ENCODE measurements around the gene RNF213. TPM values are rescaled to one million over a fixed set of nuclear protein-coding genes. Genes with fewer than 3 reads are reported as not detected.

RNF213 gene
- total RNA-seq, 2 donors from 2014 or later, result 98.8 to 136 TPM

DNA sequence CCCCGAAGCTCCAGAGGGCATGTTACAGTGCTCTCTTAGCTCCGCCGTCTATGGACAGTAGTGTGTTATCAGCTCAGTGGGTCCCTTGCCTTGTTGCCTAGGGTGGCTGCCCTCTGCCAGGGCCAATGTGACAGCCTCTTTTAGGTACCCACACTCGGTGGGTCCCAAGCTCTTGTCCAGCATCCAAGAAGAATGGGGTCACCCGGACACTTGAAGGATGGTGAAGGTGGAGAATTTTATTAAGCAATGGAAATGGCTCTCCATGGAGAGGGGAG is 57.0 kb downstream of the RNF213 start:
- H3K9me3 Mint-ChIP-seq, result peaks cover 9% of the 10 kb centered on the region
- no peak overlapping the region for H3K4me3 ChIP-seq (ENCODE audit: low read length)
- DNase-seq, result no peak
- 94 to 95% methylated on average over 3 to 5 of the region's 5 CpGs for WGBS, 2 experiments (ENCODE audit: insufficient coverage in 1 of 2, insufficient read length in 1 of 2)
- no peaks in the 10 kb centered on the region for H3K27me3 Mint-ChIP-seq (ENCODE audit: insufficient read depth)
- no peak overlapping the region for H3K27ac Mint-ChIP-seq
- H3K27ac ChIP-seq (ENCODE audit: low read depth, low read length), result no peak overlapping the region
- peaks cover 68% of the 10 kb centered on the region for H3K36me3 ChIP-seq (ENCODE audit: control insufficient read depth, insufficient read depth, low read length)
- peaks cover 22% of the 10 kb centered on the region for H3K9me3 ChIP-seq (ENCODE audit: control insufficient read depth, low read length)
- H3K27me3 ChIP-seq (ENCODE audit: control insufficient read depth, insufficient read depth, low read length, poor library complexity, severe bottlenecking), result no peaks in the 10 kb centered on the region
- H3K9ac ChIP-seq (ENCODE audit: extremely low read depth, low read length, poor library complexity, severe bottlenecking), result no peak overlapping the region
- TF ChIP-seq, protein P1, sequence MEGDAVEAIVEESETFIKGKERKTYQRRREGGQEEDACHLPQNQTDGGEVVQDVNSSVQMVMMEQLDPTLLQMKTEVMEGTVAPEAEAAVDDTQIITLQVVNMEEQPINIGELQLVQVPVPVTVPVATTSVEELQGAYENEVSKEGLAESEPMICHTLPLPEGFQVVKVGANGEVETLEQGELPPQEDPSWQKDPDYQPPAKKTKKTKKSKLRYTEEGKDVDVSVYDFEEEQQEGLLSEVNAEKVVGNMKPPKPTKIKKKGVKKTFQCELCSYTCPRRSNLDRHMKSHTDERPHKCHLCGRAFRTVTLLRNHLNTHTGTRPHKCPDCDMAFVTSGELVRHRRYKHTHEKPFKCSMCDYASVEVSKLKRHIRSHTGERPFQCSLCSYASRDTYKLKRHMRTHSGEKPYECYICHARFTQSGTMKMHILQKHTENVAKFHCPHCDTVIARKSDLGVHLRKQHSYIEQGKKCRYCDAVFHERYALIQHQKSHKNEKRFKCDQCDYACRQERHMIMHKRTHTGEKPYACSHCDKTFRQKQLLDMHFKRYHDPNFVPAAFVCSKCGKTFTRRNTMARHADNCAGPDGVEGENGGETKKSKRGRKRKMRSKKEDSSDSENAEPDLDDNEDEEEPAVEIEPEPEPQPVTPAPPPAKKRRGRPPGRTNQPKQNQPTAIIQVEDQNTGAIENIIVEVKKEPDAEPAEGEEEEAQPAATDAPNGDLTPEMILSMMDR (conservative IDR thresholded peaks at IDR 0.05), result no peak
- H3K36me3 Mint-ChIP-seq (ENCODE audit: low read depth), result peaks cover 75% of the 10 kb centered on the region
- H3K4me1 Mint-ChIP-seq, result no peaks in the 10 kb centered on the region
- H3K4me1 ChIP-seq (ENCODE audit: control insufficient read depth, insufficient read depth, low read length), result no peaks in the 10 kb centered on the region
- H3K4me3 Mint-ChIP-seq, result no peak overlapping the region

- Histone ChIP-seq H3K9me3 (ENCODE audit: control insufficient read depth, low read length) (peaks cover 22% of the 10 kb centered on the region), H3K36me3 (ENCODE audit: control insufficient read depth, insufficient read depth, low read length) (peaks cover 68% of the 10 kb centered on the region)
- no peaks in the 10 kb centered on the region for H3K4me1 Mint-ChIP-seq
These were observed 57.5 kb downstream of the RNF213 start for GRCh38 chr17:80318166-80318565.

GRCh38 chr17:80319262-80319998 is 58.8 kb downstream of the RNF213 start:
- Histone ChIP-seq H3K9me3 (ENCODE audit: control insufficient read depth, low read length) (peaks cover 22% of the 10 kb centered on the region), H3K4me1 (ENCODE audit: control insufficient read depth, insufficient read depth, low read length) (no peaks in the 10 kb centered on the region), H3K9ac (ENCODE audit: extremely low read depth, low read length, poor library complexity, severe bottlenecking) (no peak overlapping the region), H3K27me3 (ENCODE audit: control insufficient read depth, insufficient read depth, low read length, poor library complexity, severe bottlenecking) (no peaks in the 10 kb centered on the region), H3K27ac (ENCODE audit: low read depth, low read length) (no peak overlapping the region), H3K4me3 (ENCODE audit: low read length) (no peak overlapping the region), H3K36me3 (ENCODE audit: control insufficient read depth, insufficient read depth, low read length) (peaks cover 75% of the 10 kb centered on the region)
- Mint-ChIP-seq H3K27me3 (ENCODE audit: insufficient read depth) (no peaks in the 10 kb centered on the region), H3K27ac (no peak overlapping the region), H3K4me3 (no peak overlapping the region), H3K9me3 (peaks cover 18% of the 10 kb centered on the region), H3K36me3 (ENCODE audit: low read depth) (peaks cover 83% of the 10 kb centered on the region), H3K4me1 (no peaks in the 10 kb centered on the region)
- TF ChIP-seq, protein P1 (conservative IDR thresholded peaks at IDR 0.05), result no peak
- WGBS, 2 experiments (ENCODE audit: insufficient coverage in 1 of 2, insufficient read length in 1 of 2), result 93 to 95% methylated on average over 18 to 22 of the region's 22 CpGs
- DNase-seq, result no peak

More at GRCh38 chr17:80318166-80318565, 57.5 kb downstream of the RNF213 start:
- H3K36me3 Mint-ChIP-seq (ENCODE audit: low read depth), result peaks cover 75% of the 10 kb centered on the region
- Histone ChIP-seq H3K27me3 (ENCODE audit: control insufficient read depth, insufficient read depth, low read length, poor library complexity, severe bottlenecking) (no peaks in the 10 kb centered on the region), H3K4me1 (ENCODE audit: control insufficient read depth, insufficient read depth, low read length) (no peaks in the 10 kb centered on the region), H3K4me3 (ENCODE audit: low read length) (no peak overlapping the region), H3K9ac (ENCODE audit: extremely low read depth, low read length, poor library complexity, severe bottlenecking) (no peak overlapping the region), H3K27ac (ENCODE audit: low read depth, low read length) (no peak overlapping the region)
- peaks cover 14% of the 10 kb centered on the region for H3K9me3 Mint-ChIP-seq
- H3K4me3 Mint-ChIP-seq, result no peak overlapping the region
- H3K27ac Mint-ChIP-seq, result no peak overlapping the region
- DNase-seq, result no peak
- TF ChIP-seq, protein P1 (conservative IDR thresholded peaks at IDR 0.05), result no peak
- WGBS, 2 experiments (ENCODE audit: insufficient coverage in 1 of 2, insufficient read length in 1 of 2), result 97 to 100% methylated on average over 2 to 6 of the region's 6 CpGs
- no peaks in the 10 kb centered on the region for H3K27me3 Mint-ChIP-seq (ENCODE audit: insufficient read depth)
